Superior temporal gyrus (tissue), 1 donor: ENCODE measurements around the gene PNPO.
"Not testable (repeated sequence)": the region's sequence is repeated elsewhere in the genome, so short reads cannot be mapped to it uniquely, and the experiment has no call there.

Experiments
- DNase-seq: peaks from one replicate; pipeline ENCODE4 v3.0.0-alpha.2; 2016; ENCODE audit errors: extremely low spot score

The PNPO gene

GRCh38 chr17:47975189-47975822 is 33.9 kb downstream of the PNPO start:
- DNase-seq, result no peak

GRCh38 chr17:47975823-47976205 is 34.4 kb downstream of the PNPO start:
- DNase-seq, result no peak

GRCh38 chr17:47978324-47978723 is 37.0 kb downstream of the PNPO start:
- DNase-seq, result peak; percentile 69

- no peak for DNase-seq
Measured at GRCh38 chr17:47980541-47980940, 39.2 kb downstream of the PNPO start.

GRCh38 chr17:47981462-47981861 is 40.1 kb downstream of the PNPO start:
- no peak for DNase-seq

GRCh38 chr17:47982091-47982617 is 40.8 kb downstream of the PNPO start:
- no peak for DNase-seq

GRCh38 chr17:47982645-47983390 is 41.4 kb downstream of the PNPO start:
- DNase-seq, result no peak

GRCh38 chr17:47983492-47984223 is 42.3 kb downstream of the PNPO start:
- DNase-seq, result no peak

GRCh38 chr17:47986520-47986919 is 45.1 kb downstream of the PNPO start:
- DNase-seq, result no peak

GRCh38 chr17:47987240-47987835 is 46.0 kb downstream of the PNPO start:
- no peak for DNase-seq

- DNase-seq, result not testable (repeated sequence)
Measured at GRCh38 chr17:47988445-47988844, 47.1 kb downstream of the PNPO start.

GRCh38 chr17:47989159-47989558 is 47.8 kb downstream of the PNPO start:
- no peak for DNase-seq

GRCh38 chr17:47989700-47990099 is 48.3 kb downstream of the PNPO start:
- DNase-seq, result no peak

GRCh38 chr17:47990962-47991731 is 49.8 kb downstream of the PNPO start:
- no peak for DNase-seq

- no peak for DNase-seq
Measured at GRCh38 chr17:47992216-47992615, 50.8 kb downstream of the PNPO start.

GRCh38 chr17:47993031-47993564 is 51.7 kb downstream of the PNPO start:
- DNase-seq, result no peak

- DNase-seq, result no peak
Measured at GRCh38 chr17:47993964-47994363, 52.6 kb downstream of the PNPO start.

- DNase-seq, result no peak
Measured at GRCh38 chr17:47994724-47995123, 53.4 kb downstream of the PNPO start.

- DNase-seq, result no peak
Measured at GRCh38 chr17:47995241-47995935, 54.0 kb downstream of the PNPO start.

GRCh38 chr17:47996201-47996600 is 54.8 kb downstream of the PNPO start:
- no peak for DNase-seq

GRCh38 chr17:47997586-47997985 is 56.2 kb downstream of the PNPO start:
- DNase-seq, result no peak
